HG02973 (cell line): ENCODE data around the gene FOXP1.

ENCODE experiments used
- ATAC-seq: cut with Tn5 transposase; IDR thresholded peaks from one replicate; pipeline ENCODE4 v1.9.1; 2021; ENCODE audit warnings: moderate library complexity; ENCODE audit not compliant: unreplicated experiment

Gene FOXP1

GRCh38 chr3:71511037-71511436, 72.5 kb downstream of the FOXP1 start:
- no peak for ATAC-seq

DNA sequence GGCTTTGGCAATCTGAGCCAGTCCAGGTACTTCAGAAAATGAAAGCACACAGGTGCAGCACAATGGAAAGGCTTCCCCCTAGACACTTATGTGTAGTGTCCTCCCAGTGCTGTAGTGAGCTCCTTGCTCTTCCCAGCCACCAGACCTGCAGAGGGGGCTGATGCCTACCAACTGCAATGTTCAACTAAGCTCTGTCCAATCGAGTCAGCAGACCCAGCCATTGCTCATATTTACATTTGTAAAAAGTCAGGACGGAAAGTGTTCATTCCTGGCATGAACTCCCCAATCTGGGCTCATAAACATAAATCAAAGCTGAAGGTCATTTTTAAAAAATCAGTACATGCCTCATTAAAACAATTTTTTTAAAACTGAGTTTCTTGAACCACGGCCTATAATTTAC, 73.0 kb downstream of the FOXP1 start:
- no peak for ATAC-seq

DNA sequence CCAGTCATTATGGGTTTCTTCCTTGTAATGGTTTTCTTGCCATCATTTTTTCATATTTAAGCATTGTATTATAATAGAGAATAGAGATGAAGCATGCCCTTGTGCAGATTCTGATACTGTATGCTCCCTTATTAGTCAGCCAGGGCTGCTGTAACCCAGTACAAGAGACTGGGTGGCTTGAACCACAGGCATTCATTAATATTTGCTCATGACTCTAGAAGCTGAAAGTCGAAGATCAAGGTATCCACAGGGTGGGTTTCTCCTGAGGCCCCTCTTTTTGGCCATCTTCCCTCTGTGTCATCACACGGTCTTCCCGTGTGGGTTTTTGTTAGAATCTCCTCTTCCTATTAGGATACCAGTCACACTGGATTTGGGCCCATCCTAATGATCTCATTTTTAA, 74.5 kb downstream of the FOXP1 start:
- no peak for ATAC-seq

DNA sequence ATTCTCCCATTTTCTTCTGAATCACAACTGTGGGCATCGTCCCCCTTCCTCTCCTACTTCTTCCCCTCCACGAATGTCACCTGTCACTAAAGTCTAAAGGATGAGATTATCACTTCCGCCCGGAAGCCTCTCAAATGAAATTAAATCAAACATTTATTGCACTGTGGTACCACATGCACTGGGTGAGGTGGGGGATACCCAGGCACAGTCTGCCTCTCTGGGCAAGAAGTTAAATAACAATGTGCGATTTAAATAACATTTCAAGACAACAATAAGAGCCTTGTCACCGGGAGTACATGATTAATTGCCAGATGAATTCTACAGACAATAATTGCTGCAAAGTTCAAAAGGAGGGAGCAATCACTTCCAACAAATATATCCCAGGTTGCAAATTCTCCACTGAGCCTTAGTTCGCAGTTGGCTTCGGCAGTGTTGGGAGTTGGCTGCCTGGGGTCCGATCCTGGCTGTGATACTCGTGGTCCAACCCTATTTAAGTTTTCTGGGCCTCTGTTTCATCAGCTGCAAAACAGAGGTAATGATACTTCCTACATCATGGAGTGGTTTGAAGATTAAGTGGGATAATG, 77.7 kb downstream of the FOXP1 start:
- no peak for ATAC-seq

DNA sequence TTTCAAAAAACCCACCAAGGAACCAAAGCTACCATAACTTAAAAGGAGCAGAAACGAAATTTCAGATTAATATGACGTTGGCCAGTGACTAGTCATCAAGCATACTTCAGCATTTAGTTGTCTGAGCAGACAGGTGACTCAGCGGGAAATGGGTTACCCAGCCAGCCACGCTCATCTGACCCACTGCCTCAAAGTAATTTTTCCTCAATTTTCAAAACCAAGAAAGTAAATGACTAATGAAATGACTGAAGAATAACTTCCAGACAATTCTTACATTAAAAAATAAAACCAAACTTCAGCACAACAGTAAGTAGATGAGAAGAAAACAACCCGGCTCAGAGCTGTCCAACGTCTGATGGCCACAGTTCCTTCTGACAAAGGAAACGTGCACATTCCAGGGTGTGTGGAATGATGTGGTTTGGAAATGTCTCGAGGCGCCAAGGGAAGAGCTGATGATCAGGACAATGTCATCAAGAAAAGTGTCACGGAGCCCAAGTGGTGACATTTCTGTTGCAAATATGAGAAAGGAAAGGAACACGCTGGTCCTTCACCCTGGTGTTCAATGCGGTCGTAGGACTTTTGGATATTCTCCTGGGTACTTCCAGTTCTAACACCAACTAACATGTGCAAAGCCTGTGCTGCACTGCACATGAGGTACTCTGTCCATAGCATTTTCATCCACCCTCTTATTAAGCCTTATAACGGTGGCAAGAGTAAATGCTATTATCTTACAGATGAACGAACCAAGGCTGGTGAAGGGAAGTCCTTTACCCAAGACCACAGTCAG, 79.1 kb downstream of the FOXP1 start:
- ATAC-seq: no peak

DNA sequence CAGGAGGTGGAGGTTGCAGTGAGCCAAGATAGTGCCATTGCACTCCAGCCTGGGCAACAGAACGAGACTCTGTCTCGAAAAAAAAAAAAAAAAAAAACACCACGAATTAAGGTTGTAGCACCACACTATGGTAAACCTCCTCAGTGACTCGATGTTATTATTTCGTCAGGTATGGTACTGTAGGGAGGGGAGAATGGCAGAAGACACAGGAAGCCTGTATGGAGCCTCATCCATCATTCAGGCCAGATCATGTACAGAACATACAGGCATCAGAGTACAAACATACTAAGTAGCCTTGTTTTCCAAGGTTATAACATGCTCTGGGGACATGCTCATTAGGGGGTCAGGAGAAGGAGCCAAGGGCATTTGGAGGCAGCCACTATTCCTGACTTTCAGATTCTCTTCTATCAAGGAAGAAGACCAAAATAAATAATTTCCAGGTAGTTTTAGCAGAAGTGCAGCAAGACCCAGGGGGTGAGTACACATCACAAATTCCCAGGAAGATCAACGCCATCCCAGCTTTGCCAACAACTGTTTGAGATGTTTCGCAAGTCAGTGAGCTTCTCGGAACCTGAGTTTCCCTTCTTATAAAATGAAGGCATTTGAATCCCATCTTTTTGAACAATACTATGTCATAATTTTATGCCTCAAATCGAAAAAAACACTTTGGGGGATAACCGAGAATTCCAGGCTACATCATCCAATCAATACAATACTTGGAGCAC, 79.8 kb downstream of the FOXP1 start:
- ATAC-seq: no peak

- no peak for ATAC-seq
Observed at GRCh38 chr3:71502066-71502625, 81.4 kb downstream of the FOXP1 start.

GRCh38 chr3:71500696-71501095, 82.8 kb downstream of the FOXP1 start:
- ATAC-seq: no peak

DNA sequence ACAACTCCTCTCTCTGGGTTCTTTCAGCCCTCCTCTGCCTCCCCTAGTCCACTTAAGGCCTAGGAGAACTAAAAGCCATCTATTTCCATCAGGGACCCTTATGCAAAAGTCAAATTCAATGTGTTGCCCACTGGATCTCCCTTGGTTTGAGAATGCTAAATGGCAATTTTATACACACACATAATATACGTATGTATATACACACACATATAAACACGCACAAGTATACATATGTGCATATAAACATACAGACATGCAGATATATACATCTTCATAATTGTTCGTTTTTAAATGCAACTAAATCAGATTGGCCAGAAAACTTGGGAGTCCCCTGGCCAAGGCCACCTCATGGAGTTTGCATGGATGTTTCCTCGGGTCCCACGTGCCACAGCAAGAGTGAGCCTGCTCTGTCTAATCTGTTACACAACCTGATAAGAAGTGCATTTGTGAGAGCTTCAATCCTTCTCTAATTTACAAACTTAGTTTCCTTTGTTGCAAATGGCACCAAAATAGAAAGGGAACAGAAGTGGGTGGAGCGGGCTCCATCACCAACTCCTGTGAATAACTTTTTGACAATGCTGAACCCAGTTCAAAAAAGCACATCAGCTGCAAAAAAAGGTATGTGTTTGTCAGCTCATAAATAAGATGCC, 84.2 kb downstream of the FOXP1 start:
- no peak for ATAC-seq

- ATAC-seq: no peak
Observed at GRCh38 chr3:71498543-71498942, 85.0 kb downstream of the FOXP1 start.

- no peak for ATAC-seq
Observed at GRCh38 chr3:71497971-71498444, 85.5 kb downstream of the FOXP1 start.

GRCh38 chr3:71497367-71497897, 86.1 kb downstream of the FOXP1 start:
- no peak for ATAC-seq

DNA sequence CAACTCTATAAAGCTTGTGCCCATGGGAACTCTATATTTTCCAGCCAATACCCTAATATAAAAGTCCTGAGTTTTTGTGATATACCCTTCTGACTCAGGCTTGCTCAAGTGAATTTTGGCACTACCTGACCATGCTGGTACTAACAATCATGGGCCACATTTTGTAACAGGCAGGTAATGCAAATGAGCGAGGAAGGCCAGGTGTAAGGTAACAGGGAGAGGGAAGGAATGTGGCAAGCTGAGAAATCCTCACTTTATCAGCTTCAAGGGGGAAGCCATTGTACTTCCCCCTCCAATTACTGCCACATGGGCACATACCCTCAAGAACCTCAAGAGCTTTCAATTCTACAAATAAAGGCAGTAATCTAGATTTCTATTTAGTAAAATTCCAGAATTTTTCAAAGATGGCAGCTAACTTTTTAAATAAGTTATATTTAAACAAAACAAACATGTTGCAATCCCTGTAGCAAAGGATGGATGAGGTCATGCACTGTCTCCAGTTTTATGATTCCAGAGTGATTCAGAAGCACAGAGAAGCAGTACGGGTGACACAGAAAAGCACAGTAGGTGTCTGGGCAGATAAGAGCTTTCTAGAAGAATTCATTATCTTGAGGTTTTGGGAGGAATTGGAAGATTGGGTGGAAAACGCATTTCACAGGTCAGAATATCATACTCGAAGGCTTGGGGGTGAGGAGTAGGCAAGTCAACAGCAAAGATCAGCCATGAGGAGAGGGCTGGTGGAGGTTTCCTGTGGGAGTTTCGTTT, 87.6 kb downstream of the FOXP1 start:
- no peak for ATAC-seq

- ATAC-seq: no peak
Observed at GRCh38 chr3:71494212-71494611, 89.3 kb downstream of the FOXP1 start.

- ATAC-seq: no peak
Observed at GRCh38 chr3:71492974-71493771, 90.4 kb downstream of the FOXP1 start.

GRCh38 chr3:71492566-71492965, 91.0 kb downstream of the FOXP1 start:
- no peak for ATAC-seq

- no peak for ATAC-seq
Observed at GRCh38 chr3:71491154-71491752, 92.3 kb downstream of the FOXP1 start.

GRCh38 chr3:71490692-71491091, 92.8 kb downstream of the FOXP1 start:
- no peak for ATAC-seq

- no peak for ATAC-seq
Observed at GRCh38 chr3:71489315-71489761, 94.2 kb downstream of the FOXP1 start.
